Subcutaneous adipose tissue (tissue), 4 donors: ENCODE measurements around the gene FUT8. TPM values are rescaled to one million over a fixed set of nuclear protein-coding genes. Genes with fewer than 3 reads are reported as not detected.

ENCODE experiments used
- CTCF ChIP-seq: fragments of 450-650 bp; IDR thresholded peaks from one replicate; pipeline ENCODE4 v1.5.1; 2016; ENCODE audit warnings: low read depth, mild to moderate bottlenecking, control low read depth, antibody characterized with exemption, moderate library complexity
- total RNA-seq, 4 donors: library from RNA; depleted of rRNA; stranded (reverse); fragments of >200 nt; gene quantifications; one replicate each; pipeline ENCODE4 v1.1.0, GENCODE V29; 2016

Gene FUT8
- total RNA-seq, 4 donors from 2014 or later: 21.8 to 33.3 (median 24.7) TPM

- TF ChIP-seq CTCF: no peak
Measured at GRCh38 chr14:65560340-65561027, 148.0 kb downstream of the FUT8 start.

GRCh38 chr14:65564370-65564769 lies 151.8 kb downstream of the FUT8 start:
- no peak for TF ChIP-seq CTCF

- no peak for TF ChIP-seq CTCF
Measured at GRCh38 chr14:65565948-65566347, 153.4 kb downstream of the FUT8 start.

GRCh38 chr14:65566820-65567522 lies 154.4 kb downstream of the FUT8 start:
- no peak for TF ChIP-seq CTCF

- no peak for TF ChIP-seq CTCF
Measured at GRCh38 chr14:65574611-65575010, 162.1 kb downstream of the FUT8 start.

GRCh38 chr14:65575389-65575788 lies 162.9 kb downstream of the FUT8 start:
- no peak for TF ChIP-seq CTCF

GRCh38 chr14:65580973-65581372 lies 168.4 kb downstream of the FUT8 start:
- no peak for TF ChIP-seq CTCF
